Colonic mucosa (tissue), 4 donors: ENCODE measurements around the gene TENM4. TPM values are rescaled to one million over a fixed set of nuclear protein-coding genes. Genes with fewer than 3 reads are reported as not detected.

Experiments used
- DNase-seq: peaks from one replicate; pipeline ENCODE4 v3.0.0-alpha.2; 2020
- H3K27ac ChIP-seq: fragments of 200-600 bp; one replicate; pipeline ENCODE4 v1.8.0; 2021
- H3K27me3 ChIP-seq: fragments of 200-600 bp; one replicate; pipeline ENCODE4 v1.8.0; 2021
- H3K36me3 ChIP-seq: fragments of 200-600 bp; one replicate; pipeline ENCODE4 v1.8.0; 2021
- H3K4me1 ChIP-seq: fragments of 200-600 bp; one replicate; pipeline ENCODE4 v1.8.0; 2021; ENCODE audit warnings: mild to moderate bottlenecking
- H3K4me3 ChIP-seq: fragments of 200-600 bp; one replicate; pipeline ENCODE4 v1.8.0; 2021
- H3K9ac ChIP-seq, 2 donors: one replicate each; pipeline ENCODE4 v1.7.0; 2013; ENCODE audit warnings: control low read depth in 2 of 2, low read depth in 2 of 2, low read length in 2 of 2
- H3K9me3 ChIP-seq: fragments of 200-600 bp; one replicate; pipeline ENCODE4 v1.8.0; 2021
- intact Hi-C: fragments of 100-400 bp; cut with DNase I; formaldehyde crosslinking; loops from one replicate; pipeline ENCODE4 v1.14.1; 2022
- total RNA-seq, 2 donors: library from RNA; stranded (reverse); fragmentation: NEBNext Ultra II Directional in 1 of 2; extraction: Animal tissue kit (Norgen Biotek cat#: 25700) in 1 of 2; gene quantifications; one replicate each; pipeline ENCODE4 v1.2.1, GENCODE V29; 2021
- TF ChIP-seq, protein P1 (sequence below): fragments of 200-600 bp; IDR thresholded peaks from one replicate; pipeline ENCODE4 v1.8.0; 2022; ENCODE audit warnings: antibody characterized with exemption, mild to moderate bottlenecking
- donor health status: healthy.
- donor health status: DM: no; HTN: no; CAD: no.
- donor health status: DM: no; HTN: no; CAD: no.

TENM4 gene
- total RNA-seq, 2 donors from 2014 or later: 0.48 to 1.2 TPM

DNA sequence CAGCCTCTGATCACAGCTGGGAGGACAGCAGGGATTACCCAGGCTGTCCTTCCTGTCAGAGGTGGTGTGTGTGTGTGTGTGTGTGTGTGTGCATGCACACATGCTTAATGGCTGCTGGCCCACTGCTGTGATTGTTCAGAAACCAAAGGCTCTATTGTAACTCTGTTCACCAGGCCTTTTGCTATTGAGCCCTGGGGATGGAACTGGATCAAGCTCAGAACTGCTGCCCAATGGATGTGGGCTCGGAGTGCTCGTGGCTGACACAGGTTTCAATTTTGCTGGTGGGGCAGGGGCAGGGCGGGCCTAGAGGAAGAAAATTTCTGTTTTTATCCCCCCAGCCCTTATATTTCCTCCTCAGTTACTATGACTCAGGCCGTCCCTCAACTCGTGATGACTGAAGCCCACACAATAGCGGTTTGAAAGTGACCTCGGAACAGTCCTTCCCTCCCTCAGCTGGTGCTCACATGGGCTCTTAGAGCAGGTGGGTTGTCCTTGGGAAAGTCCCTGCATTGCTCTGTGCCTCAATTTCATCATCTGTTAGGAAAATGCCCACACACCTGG lies 359.3 kb downstream of the TENM4 start:
- intact Hi-C loops: no loop called here

DNA sequence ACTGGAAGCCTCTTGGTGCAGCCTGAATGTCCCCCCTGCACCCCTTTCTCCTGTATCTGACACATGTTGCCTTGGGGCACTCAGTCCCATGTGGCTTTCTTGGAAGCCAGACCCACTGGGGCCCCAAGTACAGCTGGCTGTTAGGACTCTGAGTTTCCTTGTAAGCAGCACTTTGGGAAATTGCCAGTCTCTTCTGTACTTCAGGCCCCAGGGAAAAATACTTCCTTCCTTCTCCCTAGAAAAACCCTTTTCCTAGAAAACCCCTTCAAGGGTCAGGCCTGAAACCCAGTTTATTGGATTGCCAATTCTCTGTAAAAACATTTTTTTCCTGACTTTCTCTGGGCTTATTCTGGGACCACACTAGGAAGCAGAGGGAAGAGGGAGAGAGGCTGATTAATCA lies 360.3 kb downstream of the TENM4 start:
- intact Hi-C loops: no loop called here
- H3K27ac ChIP-seq: no peak overlapping the region
- no peak for DNase-seq
- no peaks in the 10 kb centered on the region for H3K9me3 ChIP-seq
- H3K4me1 ChIP-seq: no peaks in the 10 kb centered on the region
- no peaks in the 10 kb centered on the region for H3K27me3 ChIP-seq
- H3K9ac ChIP-seq: no peak overlapping the region
- TF ChIP-seq, protein P1, sequence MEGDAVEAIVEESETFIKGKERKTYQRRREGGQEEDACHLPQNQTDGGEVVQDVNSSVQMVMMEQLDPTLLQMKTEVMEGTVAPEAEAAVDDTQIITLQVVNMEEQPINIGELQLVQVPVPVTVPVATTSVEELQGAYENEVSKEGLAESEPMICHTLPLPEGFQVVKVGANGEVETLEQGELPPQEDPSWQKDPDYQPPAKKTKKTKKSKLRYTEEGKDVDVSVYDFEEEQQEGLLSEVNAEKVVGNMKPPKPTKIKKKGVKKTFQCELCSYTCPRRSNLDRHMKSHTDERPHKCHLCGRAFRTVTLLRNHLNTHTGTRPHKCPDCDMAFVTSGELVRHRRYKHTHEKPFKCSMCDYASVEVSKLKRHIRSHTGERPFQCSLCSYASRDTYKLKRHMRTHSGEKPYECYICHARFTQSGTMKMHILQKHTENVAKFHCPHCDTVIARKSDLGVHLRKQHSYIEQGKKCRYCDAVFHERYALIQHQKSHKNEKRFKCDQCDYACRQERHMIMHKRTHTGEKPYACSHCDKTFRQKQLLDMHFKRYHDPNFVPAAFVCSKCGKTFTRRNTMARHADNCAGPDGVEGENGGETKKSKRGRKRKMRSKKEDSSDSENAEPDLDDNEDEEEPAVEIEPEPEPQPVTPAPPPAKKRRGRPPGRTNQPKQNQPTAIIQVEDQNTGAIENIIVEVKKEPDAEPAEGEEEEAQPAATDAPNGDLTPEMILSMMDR: no peak
- no peak overlapping the region for H3K4me3 ChIP-seq
- no peaks in the 10 kb centered on the region for H3K36me3 ChIP-seq

More for the DNA sequence above, 359.3 kb downstream of the TENM4 start:
- no peak overlapping the region for H3K9ac ChIP-seq
- DNase-seq: no peak
- H3K4me1 ChIP-seq: no peaks in the 10 kb centered on the region
- no peak overlapping the region for H3K4me3 ChIP-seq
- TF ChIP-seq, protein P1: no peak
- no peaks in the 10 kb centered on the region for H3K27me3 ChIP-seq
- H3K27ac ChIP-seq: no peak overlapping the region
- H3K36me3 ChIP-seq: no peaks in the 10 kb centered on the region
- no peaks in the 10 kb centered on the region for H3K9me3 ChIP-seq

DNA sequence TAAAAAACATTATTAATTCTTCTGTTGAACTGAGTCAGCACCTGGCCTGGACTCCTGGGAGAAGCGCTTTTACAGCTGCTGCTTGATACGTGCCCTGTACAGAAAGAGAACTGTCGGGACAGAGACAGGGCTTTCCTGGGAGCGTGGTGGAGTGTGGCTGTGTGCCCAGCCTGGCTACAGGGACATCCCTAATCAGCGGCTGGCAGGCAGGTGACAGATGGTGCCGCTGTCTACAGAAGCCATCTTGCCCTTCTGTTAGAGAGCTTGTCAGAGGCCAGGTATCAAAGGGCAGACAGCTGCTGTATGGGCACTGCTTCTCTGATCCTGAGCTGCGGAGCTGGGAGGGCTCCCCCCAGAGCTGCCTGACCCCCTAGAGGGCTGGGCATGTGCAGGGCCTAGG lies 361.8 kb downstream of the TENM4 start:
- TF ChIP-seq, protein P1: no peak
- H3K27me3 ChIP-seq: no peaks in the 10 kb centered on the region
- no peaks in the 10 kb centered on the region for H3K4me1 ChIP-seq
- no peak overlapping the region for H3K9ac ChIP-seq
- intact Hi-C loops: no loop called here
- DNase-seq: no peak
- H3K36me3 ChIP-seq: no peaks in the 10 kb centered on the region
- no peak overlapping the region for H3K27ac ChIP-seq
- H3K9me3 ChIP-seq: no peaks in the 10 kb centered on the region
- H3K4me3 ChIP-seq: no peak overlapping the region

DNA sequence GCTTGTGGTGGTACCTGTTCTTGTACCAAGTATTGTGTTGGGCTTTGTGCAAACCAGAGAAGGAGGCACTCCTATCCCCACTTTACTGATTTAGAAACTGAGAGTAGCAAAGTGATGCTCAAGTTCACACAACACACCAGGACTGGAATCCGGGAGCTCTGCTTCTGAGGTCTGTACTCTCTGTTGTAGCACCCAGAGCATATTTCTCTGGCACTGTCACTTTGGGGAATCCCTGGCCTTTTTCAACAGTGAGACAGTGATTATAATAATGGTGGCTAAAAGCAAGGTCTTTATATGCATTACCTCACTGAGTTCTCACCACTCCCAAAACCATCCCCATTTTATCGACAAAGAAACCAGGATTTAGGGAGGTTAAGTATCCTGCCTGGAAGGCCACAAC lies 362.4 kb downstream of the TENM4 start:
- intact Hi-C loops: no loop called here
- no peak for DNase-seq
- TF ChIP-seq, protein P1: no peak

DNA sequence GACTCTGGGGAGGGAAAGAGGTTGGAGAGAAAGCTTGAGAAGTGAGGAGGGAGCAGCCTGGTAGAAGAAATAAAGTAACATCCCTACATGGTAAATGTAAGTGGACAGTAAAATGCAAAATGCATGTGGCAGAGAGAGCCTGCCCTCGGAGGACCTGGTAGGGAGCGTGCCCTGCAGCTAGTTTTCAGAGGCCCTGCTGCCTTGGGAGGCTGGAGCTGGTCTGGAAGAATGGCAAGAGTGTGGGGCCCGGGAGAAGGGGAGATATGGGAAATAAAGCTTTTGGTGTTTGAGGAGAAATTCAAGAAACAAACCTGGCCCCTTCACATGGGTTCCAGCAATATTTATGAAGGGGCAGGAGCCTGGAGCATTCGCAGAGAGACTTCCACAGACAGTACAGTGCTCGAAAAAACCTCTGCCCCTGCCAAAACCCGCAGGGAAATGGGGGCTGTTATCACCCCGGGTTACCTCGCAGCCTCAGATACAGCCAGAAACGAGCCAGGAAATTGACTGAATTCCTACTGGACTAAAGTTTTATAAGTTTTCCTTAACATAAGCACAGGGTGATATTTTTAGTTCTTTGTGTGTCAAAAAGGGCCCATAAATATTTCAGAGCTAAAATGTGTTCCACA lies 363.0 kb downstream of the TENM4 start:
- no peak for DNase-seq
- TF ChIP-seq, protein P1: no peak
- no peak overlapping the region for H3K4me3 ChIP-seq
- H3K36me3 ChIP-seq: no peaks in the 10 kb centered on the region
- no peak overlapping the region for H3K9ac ChIP-seq
- intact Hi-C loops: no loop called here
- H3K9me3 ChIP-seq: no peaks in the 10 kb centered on the region
- H3K27ac ChIP-seq: no peak overlapping the region
- H3K27me3 ChIP-seq: no peaks in the 10 kb centered on the region
- no peaks in the 10 kb centered on the region for H3K4me1 ChIP-seq

More for the DNA sequence above, 362.4 kb downstream of the TENM4 start:
- Histone ChIP-seq H3K9ac (no peak overlapping the region), H3K4me3 (no peak overlapping the region), H3K36me3 (no peaks in the 10 kb centered on the region), H3K27me3 (no peaks in the 10 kb centered on the region), H3K27ac (no peak overlapping the region), H3K4me1 (no peaks in the 10 kb centered on the region), H3K9me3 (no peaks in the 10 kb centered on the region)
